Neuronal stem cell (in vitro differentiated cells): ENCODE results near the gene DUS2.

Experiments used
- DNase-seq: peaks from one replicate; pipeline ENCODE4 v3.0.0-alpha.2; 2013; ENCODE audit warnings: low spot score
- H2AFZ ChIP-seq: one replicate; pipeline ENCODE4 v1.6.1; 2013; ENCODE audit warnings: mild to moderate bottlenecking, low read length, inconsistent platforms
- H2AK5ac ChIP-seq: 2 replicates; pipeline ENCODE4 v1.6.1; 2013; ENCODE audit warnings: low read depth, mild to moderate bottlenecking, inconsistent platforms, low read length, moderate library complexity, mixed read lengths
- H2BK120ac ChIP-seq: 2 replicates; pipeline ENCODE4 v1.6.1; 2013; ENCODE audit warnings: low read depth, mild to moderate bottlenecking, inconsistent platforms, low read length, moderate library complexity, mixed read lengths
- H2BK12ac ChIP-seq: one replicate; pipeline ENCODE4 v1.6.1; 2013; ENCODE audit warnings: low read length, inconsistent platforms
- H2BK15ac ChIP-seq: 2 replicates; pipeline ENCODE4 v1.6.1; 2013; ENCODE audit warnings: mild to moderate bottlenecking, low read length, inconsistent platforms, mixed read lengths
- H2BK5ac ChIP-seq: one replicate; pipeline ENCODE4 v1.6.1; 2013; ENCODE audit warnings: inconsistent platforms, mild to moderate bottlenecking, low read length, moderate library complexity
- H3K14ac ChIP-seq: one replicate; pipeline ENCODE4 v1.6.1; 2013; ENCODE audit warnings: low read length, inconsistent platforms
- H3K18ac ChIP-seq: 2 replicates; pipeline ENCODE4 v1.6.1; 2013; ENCODE audit warnings: low read length, inconsistent platforms
- H3K23ac ChIP-seq: 2 replicates; pipeline ENCODE4 v1.6.1; 2013; ENCODE audit warnings: low read depth, mild to moderate bottlenecking, mixed read lengths, low read length, inconsistent platforms; ENCODE audit not compliant: poor library complexity
- H3K27ac ChIP-seq: replicated peaks from 3 replicates; pipeline ENCODE4 v1.5.1; 2013; ENCODE audit warnings: low read length, inconsistent platforms
- H3K27me3 ChIP-seq, 3 experiments: 2 replicates each; pipeline ENCODE4 v1.6.1; 2013; ENCODE audit warnings: low read length in 3 of 3, mild to moderate bottlenecking in 2 of 3, inconsistent platforms in 1 of 3, low read depth in 1 of 3, mixed read lengths in 1 of 3, moderate library complexity in 1 of 3; ENCODE audit not compliant: control insufficient read depth in 3 of 3, insufficient read depth in 3 of 3
- H3K36me3 ChIP-seq, 2 donors: replicated peaks in 1 of 2; 2 replicates each; pipeline ENCODE4 v1.6.1; 2013; ENCODE audit warnings: low read length in 2 of 2; ENCODE audit not compliant: control insufficient read depth in 2 of 2, insufficient read depth in 2 of 2
- H3K4ac ChIP-seq: 2 replicates; pipeline ENCODE4 v1.6.1; 2013; ENCODE audit warnings: inconsistent platforms, mild to moderate bottlenecking, low read length, moderate library complexity
- H3K4me1 ChIP-seq, 2 donors: 1 replicate in 1 of 2; 2 replicates in 1 of 2; pipeline ENCODE4 v1.6.1; 2013; ENCODE audit warnings: low read length in 2 of 2, low read depth in 1 of 2; ENCODE audit not compliant: control insufficient read depth in 2 of 2, insufficient read depth in 1 of 2
- H3K4me2 ChIP-seq: one replicate; pipeline ENCODE4 v1.6.1; 2013; ENCODE audit warnings: mild to moderate bottlenecking, low read length, inconsistent platforms; ENCODE audit not compliant: insufficient read depth, poor library complexity, severe bottlenecking
- H3K4me3 ChIP-seq, 2 donors: 2 replicates each; pipeline ENCODE4 v1.5.1; 2013; ENCODE audit warnings: low read length in 2 of 2, mild to moderate bottlenecking in 2 of 2, inconsistent platforms in 1 of 2, moderate library complexity in 1 of 2
- H3K79me1 ChIP-seq: one replicate; pipeline ENCODE4 v1.6.1; 2013; ENCODE audit warnings: low read depth, mild to moderate bottlenecking, inconsistent platforms, low read length, moderate library complexity
- H3K9ac ChIP-seq: one replicate; pipeline ENCODE4 v1.6.1; 2013; ENCODE audit warnings: mild to moderate bottlenecking, low read depth, low read length, inconsistent platforms; ENCODE audit not compliant: poor library complexity
- H3K9me3 ChIP-seq, 2 donors: replicated peaks in 1 of 2; 2 replicates each; pipeline versions ENCODE3 to v1.6.1; 2013; ENCODE audit warnings: low read length in 2 of 2, mild to moderate bottlenecking in 2 of 2, inconsistent platforms in 1 of 2, low read depth in 1 of 2, mixed read lengths in 1 of 2, moderate library complexity in 1 of 2; ENCODE audit not compliant: control insufficient read depth in 2 of 2, insufficient read depth in 1 of 2
- H4K8ac ChIP-seq: one replicate; pipeline ENCODE4 v1.6.1; 2013; ENCODE audit warnings: low read depth, mild to moderate bottlenecking, inconsistent platforms, low read length, moderate library complexity
- H4K91ac ChIP-seq: one replicate; pipeline ENCODE4 v1.6.1; 2013; ENCODE audit warnings: low read length, low read depth, mild to moderate bottlenecking, inconsistent platforms; ENCODE audit not compliant: poor library complexity
- whole genome bisulfite sequencing, 2 donors: extraction: QIAGEN DNeasy Blood & Tissue Kit; methylation state at CpG; one replicate each; pipeline ENCODE4 v1.1.7; 2013; ENCODE audit warnings: missing lambda C conversion rate in 2 of 2, mixed read lengths in 1 of 2; ENCODE audit not compliant: insufficient read length in 2 of 2, insufficient replicate concordance in 1 of 2; ENCODE audit errors: extremely low coverage in 2 of 2; 5-methylcytosine and 5-hydroxymethylcytosine counted together

DUS2 gene

DNA sequence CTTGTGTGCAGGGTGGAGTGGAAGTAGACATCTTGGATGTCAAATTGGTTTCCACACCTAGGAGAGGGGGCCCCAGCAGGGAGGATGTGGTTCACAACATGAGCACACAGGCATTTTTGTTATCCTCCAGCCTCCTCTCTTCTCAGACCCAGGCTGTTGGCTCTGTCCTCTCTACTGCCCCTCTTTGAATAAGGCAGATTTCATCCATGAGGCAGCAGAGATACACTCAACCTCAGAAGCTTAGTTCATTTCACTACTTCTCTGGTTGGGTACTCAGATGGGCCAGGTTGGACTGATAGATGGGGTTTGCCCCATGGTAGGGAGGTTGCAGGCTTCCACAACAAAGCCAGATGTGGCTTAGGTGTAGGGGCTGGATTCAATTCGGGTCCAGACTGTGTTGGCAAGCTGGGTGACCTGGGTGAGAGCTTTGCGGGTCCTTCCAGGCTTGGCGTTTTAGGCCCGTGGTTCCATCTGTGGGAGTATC is 39.9 kb downstream of the DUS2 start:
- Histone ChIP-seq H2BK15ac (no peak overlapping the region), H4K8ac (no peak overlapping the region), H2BK12ac (no peak overlapping the region), H3K9ac (no peak overlapping the region), H3K23ac (no peak overlapping the region), H3K4me1 (peaks cover 0 to 19% of the 10 kb centered on the region in 2 donors), H3K14ac (no peak overlapping the region), H3K4me3 (peak overlapping the region in 1 of 2 donors; percentile 20), H3K4ac (no peak overlapping the region), H2AK5ac (no peak overlapping the region), H2AFZ (no peak overlapping the region), H3K27me3 (no peaks in the 10 kb centered on the region), H4K91ac (no peak overlapping the region), H3K27ac (no peak overlapping the region), H2BK5ac (no peak overlapping the region), H2BK120ac (no peak overlapping the region), H3K18ac (no peak overlapping the region), H3K4me2 (no peak overlapping the region), H3K9me3 (no peaks in the 10 kb centered on the region), H3K79me1 (no peaks in the 10 kb centered on the region), H3K36me3 (peaks cover 4 to 51% of the 10 kb centered on the region in 2 donors)
- WGBS, 2 donors: no CpG with 5 or more reads among the region's 4 CpGs
- DNase-seq: no peak

DNA sequence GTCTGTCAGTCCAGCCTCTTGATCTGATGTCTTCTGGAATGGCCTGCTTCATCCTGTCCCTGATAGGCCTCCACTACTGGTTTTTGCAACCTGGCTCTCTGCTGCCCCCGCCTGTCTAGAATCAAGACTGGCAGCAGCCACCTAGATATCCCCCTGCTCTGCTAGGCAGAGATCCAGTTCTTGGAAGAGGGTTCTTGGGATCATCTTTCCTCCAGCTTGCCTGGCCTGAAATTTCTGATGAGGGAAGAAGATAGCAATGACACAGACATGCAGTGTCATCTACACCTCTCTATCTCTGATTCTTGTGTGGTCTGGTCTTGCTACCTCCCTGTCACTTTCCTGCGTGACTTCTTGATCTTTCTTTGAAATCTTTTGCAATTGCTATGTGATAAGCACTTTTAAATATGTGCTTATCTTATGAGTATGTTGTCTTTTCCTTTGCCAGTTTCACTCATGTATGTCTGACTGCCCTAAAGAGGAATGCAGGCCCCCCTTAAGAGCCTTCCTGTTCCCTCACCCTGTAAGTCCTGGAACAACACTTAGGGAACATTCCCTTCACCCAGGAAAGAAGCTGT is 41.8 kb downstream of the DUS2 start:
- no peak overlapping the region for H3K4me2 ChIP-seq
- no peak overlapping the region for H3K27ac ChIP-seq
- H2BK5ac ChIP-seq: no peak overlapping the region
- DNase-seq: no peak
- no peak overlapping the region for H3K9ac ChIP-seq
- H3K27me3 ChIP-seq: no peaks in the 10 kb centered on the region
- peaks cover 0 to 19% of the 10 kb centered on the region in 2 donors for H3K4me1 ChIP-seq
- no CpG with 5 or more reads among the region's 2 CpGs for WGBS, 2 donors
- no peak overlapping the region for H3K14ac ChIP-seq
- H3K36me3 ChIP-seq: peaks cover 2 to 58% of the 10 kb centered on the region in 2 donors
- H3K4ac ChIP-seq: no peak overlapping the region
- H3K79me1 ChIP-seq: no peaks in the 10 kb centered on the region
- H3K18ac ChIP-seq: no peak overlapping the region
- no peak overlapping the region for H3K4me3 ChIP-seq
- no peak overlapping the region for H2BK12ac ChIP-seq
- no peak overlapping the region for H2BK15ac ChIP-seq
- no peak overlapping the region for H2AFZ ChIP-seq
- no peak overlapping the region for H3K23ac ChIP-seq
- no peak overlapping the region for H4K8ac ChIP-seq
- no peak overlapping the region for H4K91ac ChIP-seq
- no peak overlapping the region for H2BK120ac ChIP-seq
- H3K9me3 ChIP-seq: no peaks in the 10 kb centered on the region
- no peak overlapping the region for H2AK5ac ChIP-seq

DNA sequence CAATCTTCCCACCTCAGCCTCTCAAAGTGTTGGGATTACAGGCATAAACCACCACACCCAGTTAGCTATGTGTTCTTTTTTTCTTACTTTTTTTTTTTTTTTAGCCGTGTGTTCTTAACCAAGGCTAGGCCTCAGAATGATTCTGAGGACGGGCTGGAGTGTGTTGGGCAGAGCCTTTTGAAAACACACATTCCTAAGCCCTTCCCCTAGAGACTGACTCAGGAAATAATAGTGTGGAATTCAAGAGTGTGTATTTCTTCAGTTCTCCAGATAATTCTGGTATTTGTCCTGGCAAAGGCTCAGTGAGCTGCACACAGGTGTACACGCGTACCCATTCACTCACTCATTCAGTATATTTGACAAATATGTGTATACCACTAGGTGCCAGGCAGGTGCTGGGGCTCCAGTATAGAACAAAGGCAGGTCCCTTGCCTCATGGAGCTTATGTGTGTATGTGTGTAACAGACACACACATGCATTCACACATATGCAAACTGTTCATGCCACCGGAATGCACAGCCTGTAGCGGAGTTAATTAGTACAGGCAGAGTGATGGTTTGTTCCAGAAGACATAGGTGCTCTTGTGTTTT is 42.7 kb downstream of the DUS2 start:
- DNase-seq: no peak
- no peak overlapping the region for H2BK12ac ChIP-seq
- H3K14ac ChIP-seq: no peak overlapping the region
- peaks cover 2 to 59% of the 10 kb centered on the region in 2 donors for H3K36me3 ChIP-seq
- no peak overlapping the region for H3K27ac ChIP-seq
- no peak overlapping the region for H3K9ac ChIP-seq
- no peak overlapping the region for H4K8ac ChIP-seq
- H2AK5ac ChIP-seq: no peak overlapping the region
- no peak overlapping the region for H3K4me3 ChIP-seq
- no peak overlapping the region for H4K91ac ChIP-seq
- no peaks in the 10 kb centered on the region for H3K9me3 ChIP-seq
- H2BK5ac ChIP-seq: no peak overlapping the region
- H3K27me3 ChIP-seq: no peaks in the 10 kb centered on the region
- no peak overlapping the region for H2AFZ ChIP-seq
- H3K4me1 ChIP-seq: peaks cover 0 to 19% of the 10 kb centered on the region in 2 donors
- no peak overlapping the region for H3K18ac ChIP-seq
- no peak overlapping the region for H3K4me2 ChIP-seq
- H3K23ac ChIP-seq: no peak overlapping the region
- no peak overlapping the region for H2BK15ac ChIP-seq
- H2BK120ac ChIP-seq: no peak overlapping the region
- no peak overlapping the region for H3K4ac ChIP-seq
- no CpG with 5 or more reads among the region's 6 CpGs for WGBS, 2 donors
- H3K79me1 ChIP-seq: no peaks in the 10 kb centered on the region

DNA sequence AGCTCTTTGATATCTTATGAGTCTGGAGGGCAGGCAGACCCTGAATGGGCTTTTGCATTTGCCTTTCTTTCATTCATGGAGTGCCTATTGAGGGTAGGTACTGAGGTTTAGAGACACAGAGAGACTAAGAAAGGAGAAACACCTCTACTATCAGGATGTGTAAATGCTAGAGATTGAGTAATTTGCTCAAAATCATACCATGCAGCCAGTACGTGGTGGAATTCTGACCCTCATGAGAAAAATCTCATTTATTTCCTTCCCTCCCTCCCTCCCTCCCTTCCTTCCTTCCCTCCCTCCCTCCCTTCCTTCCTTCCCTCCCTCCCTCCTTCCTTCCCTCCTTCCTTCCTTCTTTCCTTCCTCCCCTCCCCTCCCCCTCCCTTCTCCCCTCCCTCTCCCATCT is 43.7 kb downstream of the DUS2 start:
- H3K18ac ChIP-seq: no peak overlapping the region
- no peak overlapping the region for H3K4ac ChIP-seq
- H3K36me3 ChIP-seq: peaks cover 5 to 59% of the 10 kb centered on the region in 2 donors
- no peak overlapping the region for H2BK120ac ChIP-seq
- no CpG with 5 or more reads among the region's 1 CpG for WGBS, 2 donors
- H3K9ac ChIP-seq: no peak overlapping the region
- peaks cover 0 to 19% of the 10 kb centered on the region in 2 donors for H3K4me1 ChIP-seq
- no peak for DNase-seq
- no peak overlapping the region for H3K23ac ChIP-seq
- no peak overlapping the region for H2AK5ac ChIP-seq
- no peak overlapping the region for H2BK5ac ChIP-seq
- no peak overlapping the region for H4K8ac ChIP-seq
- H3K27ac ChIP-seq: no peak overlapping the region
- no peaks in the 10 kb centered on the region for H3K9me3 ChIP-seq
- no peak overlapping the region for H3K4me3 ChIP-seq
- H3K27me3 ChIP-seq: no peaks in the 10 kb centered on the region
- H3K14ac ChIP-seq: no peak overlapping the region
- H2BK15ac ChIP-seq: no peak overlapping the region
- no peak overlapping the region for H3K4me2 ChIP-seq
- no peak overlapping the region for H2BK12ac ChIP-seq
- H3K79me1 ChIP-seq: no peaks in the 10 kb centered on the region
- no peak overlapping the region for H2AFZ ChIP-seq
- no peak overlapping the region for H4K91ac ChIP-seq
